ENCODE results near the gene MRPS12.
A peak's percentile ranks its signal among the peaks of the same experiment; 100 is the strongest.

MRPS12 gene

DNA sequence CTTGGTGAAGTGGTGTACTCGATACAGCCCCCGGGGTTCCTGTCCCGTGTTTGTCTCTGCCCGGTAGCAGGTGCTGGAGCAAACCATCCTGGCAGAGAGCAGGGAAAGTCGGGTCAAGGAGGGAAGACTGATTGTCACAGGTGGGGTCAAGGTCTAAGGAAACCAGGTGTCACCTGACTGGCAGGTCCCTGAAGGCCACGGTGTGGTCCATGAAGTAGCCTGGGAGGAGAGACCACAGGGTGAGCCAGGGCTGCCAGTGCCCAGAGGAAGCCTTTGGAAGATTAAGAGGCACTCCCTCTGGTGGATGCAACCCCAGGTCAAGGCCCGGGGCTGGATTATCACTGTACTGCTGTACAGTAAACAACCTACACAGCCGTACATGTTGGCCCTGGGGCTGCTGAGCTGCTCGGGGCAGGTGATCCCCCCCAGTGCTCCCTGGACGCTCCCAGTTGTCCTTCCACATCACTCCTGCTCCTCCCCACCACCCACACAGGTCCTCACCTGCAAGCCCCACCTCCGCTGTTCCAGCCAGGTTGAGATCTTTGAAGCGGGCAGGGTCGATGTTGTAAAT is 12.7 kb upstream of the MRPS12 start:
- peaks cover 10% of the 10 kb centered on the region for H3K4me1 Mint-ChIP-seq (ENCODE audit: low read depth)
- H3K27me3 Mint-ChIP-seq: no peaks in the 10 kb centered on the region
- no peak overlapping the region for H3K27ac Mint-ChIP-seq
- intact Hi-C loops (cut with micrococcal nuclease): no loop called here
- H3K9me3 Mint-ChIP-seq: no peaks in the 10 kb centered on the region
- peaks cover 23% of the 10 kb centered on the region for H3K36me3 Mint-ChIP-seq (ENCODE audit: low read depth)
- H3K4me3 Mint-ChIP-seq: no peak overlapping the region

DNA sequence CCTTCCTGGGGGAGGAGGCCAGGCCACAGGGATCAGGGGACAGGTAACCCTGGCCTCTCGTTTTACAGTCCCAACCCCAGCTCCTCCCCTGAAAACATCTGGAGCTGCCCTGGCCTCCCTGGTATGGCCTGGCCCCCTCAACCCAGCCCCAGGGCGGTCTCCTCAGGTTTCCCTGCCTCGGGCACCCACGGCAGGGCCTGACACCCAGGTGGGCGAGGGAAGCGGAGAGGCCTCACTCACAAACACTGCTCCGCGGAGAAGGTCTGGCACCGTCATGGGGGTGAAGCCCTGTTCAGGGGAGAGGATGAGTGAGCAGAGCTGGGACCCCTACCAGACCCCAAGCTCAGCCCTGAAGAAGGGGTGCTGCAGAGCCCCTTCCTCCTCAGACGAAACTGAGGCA is 12.2 kb upstream of the MRPS12 start:
- Mint-ChIP-seq H3K9me3 (no peaks in the 10 kb centered on the region), H3K4me3 (no peak overlapping the region), H3K27me3 (no peaks in the 10 kb centered on the region), H3K4me1 (ENCODE audit: low read depth) (peaks cover 5% of the 10 kb centered on the region), H3K36me3 (ENCODE audit: low read depth) (peaks cover 23% of the 10 kb centered on the region), H3K27ac (no peak overlapping the region)
- intact Hi-C loops (cut with micrococcal nuclease): no loop called here

DNA sequence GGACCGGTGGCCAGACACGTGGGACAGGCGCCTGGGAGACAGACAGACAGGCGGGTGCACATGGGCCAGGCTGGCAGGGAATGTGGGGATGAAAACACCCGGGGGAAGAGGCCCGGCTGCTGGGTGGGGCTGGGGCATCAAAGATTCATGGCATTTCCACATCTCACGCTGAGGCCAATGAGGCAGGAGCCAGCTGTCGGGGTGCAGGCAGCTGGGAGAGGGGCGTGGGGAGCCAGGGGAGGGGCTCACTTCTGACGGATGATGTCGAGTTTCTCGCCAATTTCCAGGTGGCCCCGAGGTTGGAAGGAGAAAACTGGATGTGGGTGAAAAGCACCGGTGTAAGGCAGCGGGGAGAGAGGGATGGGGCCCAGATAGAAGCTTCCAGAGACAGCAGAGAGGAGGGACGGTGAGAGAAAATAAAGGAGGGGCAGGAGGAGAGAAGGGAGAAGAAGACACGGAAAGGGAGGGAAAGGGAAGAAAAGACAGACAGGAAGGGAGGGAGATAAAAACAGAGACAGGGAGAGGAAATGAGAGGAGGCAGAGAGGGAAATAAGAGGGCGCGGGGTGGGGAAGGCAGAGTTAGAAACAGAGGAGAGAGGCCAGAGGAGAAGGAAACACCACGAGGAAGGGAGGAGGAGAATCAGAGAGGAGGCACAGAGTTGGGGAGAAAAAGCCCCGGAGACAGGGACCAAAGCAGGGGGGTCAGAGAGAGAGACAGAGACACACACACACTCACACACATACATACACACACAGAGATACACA is 10.7 kb upstream of the MRPS12 start:
- Mint-ChIP-seq H3K4me1 (ENCODE audit: low read depth) (no peaks in the 10 kb centered on the region), H3K36me3 (ENCODE audit: low read depth) (peaks cover 31% of the 10 kb centered on the region), H3K27ac (no peak overlapping the region), H3K4me3 (no peak overlapping the region), H3K27me3 (no peaks in the 10 kb centered on the region), H3K9me3 (no peaks in the 10 kb centered on the region)
- intact Hi-C loops (cut with micrococcal nuclease): no loop called here

DNA sequence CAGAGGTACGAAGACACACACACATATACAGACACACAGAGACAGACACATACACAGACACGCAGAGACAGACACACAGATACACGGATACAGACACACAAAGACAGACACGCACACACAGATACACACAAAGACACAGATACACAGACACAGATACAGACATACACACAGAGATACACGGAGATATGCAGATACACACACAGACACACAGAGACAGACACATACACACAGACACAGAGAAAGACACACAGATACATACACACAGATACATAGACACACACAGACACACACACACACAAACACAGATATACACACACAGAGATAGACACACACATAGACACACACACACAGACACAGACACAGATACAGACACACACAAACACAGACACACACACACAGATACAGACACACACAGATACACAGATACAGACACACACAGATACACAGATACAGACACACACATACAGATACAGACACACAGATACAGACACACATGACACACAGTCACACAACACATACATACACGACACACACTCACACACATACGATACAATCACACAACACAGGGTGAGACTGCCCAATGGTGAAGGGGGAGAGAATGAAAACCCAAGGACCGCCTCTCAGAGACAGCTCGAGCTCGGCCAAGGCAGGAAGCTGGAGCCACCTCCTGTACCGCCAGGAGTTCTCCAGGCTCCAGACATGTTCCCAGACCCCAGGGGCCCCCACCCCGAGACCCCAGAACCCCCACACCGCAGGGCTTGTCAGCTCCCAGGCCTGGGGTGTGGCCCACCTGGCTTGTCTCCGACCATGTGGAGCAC is 9.9 kb upstream of the MRPS12 start:
- Mint-ChIP-seq H3K27ac (no peak overlapping the region), H3K27me3 (no peaks in the 10 kb centered on the region), H3K4me1 (ENCODE audit: low read depth) (no peaks in the 10 kb centered on the region), H3K4me3 (no peak overlapping the region), H3K9me3 (no peaks in the 10 kb centered on the region), H3K36me3 (ENCODE audit: low read depth) (peaks cover 31% of the 10 kb centered on the region)
- intact Hi-C loops (cut with micrococcal nuclease): no loop called here

DNA sequence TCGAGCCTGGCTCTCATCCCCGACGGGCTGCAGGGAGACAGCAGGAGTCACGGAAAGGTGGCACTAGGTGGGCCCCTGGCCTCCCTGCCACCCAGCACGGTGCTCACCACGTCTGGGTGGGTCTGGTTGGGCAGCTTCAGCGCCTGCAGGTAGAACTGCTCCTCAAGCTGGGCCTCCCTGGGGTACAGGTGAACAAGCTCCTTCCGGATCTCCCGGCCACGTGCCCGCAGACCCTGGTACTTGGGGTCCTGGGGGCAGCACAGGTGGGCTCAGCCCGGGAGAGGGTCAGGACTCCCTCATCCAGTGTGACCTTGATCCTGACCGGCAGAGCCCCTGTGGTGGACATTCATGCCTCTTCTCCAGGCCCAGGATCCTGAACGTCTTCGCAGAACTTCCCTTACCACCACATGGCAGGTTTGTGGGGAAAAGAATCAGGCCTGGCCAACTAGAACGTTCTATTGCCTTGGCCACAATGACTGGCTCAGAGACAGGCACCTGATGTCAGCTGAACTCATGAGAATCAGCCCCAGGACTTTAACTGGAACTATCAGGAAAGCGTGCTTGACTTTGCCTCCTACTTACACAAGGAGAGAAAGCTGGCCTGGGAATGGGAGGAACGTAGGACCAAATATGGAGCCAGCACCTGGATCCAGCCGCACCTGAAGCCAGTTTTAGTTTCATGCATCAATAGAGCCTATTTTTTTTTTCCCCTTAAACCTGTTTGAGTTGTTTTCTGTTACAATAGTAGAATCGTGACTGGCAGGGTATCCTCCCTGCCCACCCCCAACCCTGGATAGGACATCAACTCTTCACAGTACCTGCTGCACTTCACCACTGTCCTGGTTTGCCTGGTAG is 9.1 kb upstream of the MRPS12 start:
- H3K27me3 Mint-ChIP-seq: no peaks in the 10 kb centered on the region
- intact Hi-C loops (cut with micrococcal nuclease): no loop called here
- no peaks in the 10 kb centered on the region for H3K4me1 Mint-ChIP-seq (ENCODE audit: low read depth)
- H3K36me3 Mint-ChIP-seq (ENCODE audit: low read depth): peaks cover 31% of the 10 kb centered on the region
- H3K27ac Mint-ChIP-seq: no peak overlapping the region
- no peaks in the 10 kb centered on the region for H3K9me3 Mint-ChIP-seq
- no peak overlapping the region for H3K4me3 Mint-ChIP-seq

DNA sequence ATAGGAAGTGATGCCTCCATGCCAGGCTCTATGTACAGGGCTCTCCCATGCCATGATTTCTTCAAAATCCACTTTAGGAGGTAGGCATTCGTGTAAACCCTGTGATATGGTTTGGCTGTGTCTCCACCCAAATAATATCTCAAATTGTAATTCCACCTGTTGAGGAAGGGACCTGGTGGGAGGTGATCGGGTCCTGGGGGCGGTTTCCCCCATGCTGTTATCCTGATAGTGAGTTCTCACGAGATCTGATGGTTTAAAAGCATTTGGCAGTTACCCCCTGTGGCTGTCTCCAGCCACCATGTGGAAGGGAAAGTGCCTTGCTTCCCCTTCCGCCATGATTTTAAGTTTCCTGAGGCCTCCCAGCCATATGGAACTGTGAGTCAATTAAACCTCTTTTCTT is 8.3 kb upstream of the MRPS12 start:
- no peak overlapping the region for H3K27ac Mint-ChIP-seq
- intact Hi-C loops (cut with micrococcal nuclease): no loop called here
- H3K9me3 Mint-ChIP-seq: no peaks in the 10 kb centered on the region
- peaks cover 33% of the 10 kb centered on the region for H3K36me3 Mint-ChIP-seq (ENCODE audit: low read depth)
- H3K4me1 Mint-ChIP-seq (ENCODE audit: low read depth): no peaks in the 10 kb centered on the region
- H3K27me3 Mint-ChIP-seq: no peaks in the 10 kb centered on the region
- no peak overlapping the region for H3K4me3 Mint-ChIP-seq

DNA sequence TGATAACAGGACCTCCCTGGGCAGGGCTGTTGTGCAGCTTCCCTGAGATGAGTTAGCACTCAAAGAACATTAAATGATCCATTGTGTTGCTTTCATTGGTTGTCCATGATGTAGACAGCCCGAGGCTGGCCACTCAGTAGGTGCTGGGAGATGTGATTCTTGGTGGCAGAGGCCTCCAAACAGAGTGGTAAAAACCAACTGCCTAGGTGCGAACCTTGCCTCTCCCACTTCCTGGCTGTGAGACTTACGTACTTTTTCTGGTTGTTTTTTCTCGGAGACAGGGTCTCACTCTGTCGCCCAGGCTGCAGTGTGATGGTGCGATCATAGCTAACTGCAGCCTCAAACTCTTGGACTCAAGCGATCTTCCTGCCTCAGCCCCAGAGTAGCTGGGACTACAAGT is 6.4 kb upstream of the MRPS12 start:
- peaks cover 11% of the 10 kb centered on the region for H3K4me1 Mint-ChIP-seq (ENCODE audit: low read depth)
- no peak overlapping the region for H3K4me3 Mint-ChIP-seq
- peaks cover 47% of the 10 kb centered on the region for H3K36me3 Mint-ChIP-seq (ENCODE audit: low read depth)
- H3K27ac Mint-ChIP-seq: no peak overlapping the region
- no peaks in the 10 kb centered on the region for H3K9me3 Mint-ChIP-seq
- intact Hi-C loops (cut with micrococcal nuclease): no loop called here
- no peaks in the 10 kb centered on the region for H3K27me3 Mint-ChIP-seq

DNA sequence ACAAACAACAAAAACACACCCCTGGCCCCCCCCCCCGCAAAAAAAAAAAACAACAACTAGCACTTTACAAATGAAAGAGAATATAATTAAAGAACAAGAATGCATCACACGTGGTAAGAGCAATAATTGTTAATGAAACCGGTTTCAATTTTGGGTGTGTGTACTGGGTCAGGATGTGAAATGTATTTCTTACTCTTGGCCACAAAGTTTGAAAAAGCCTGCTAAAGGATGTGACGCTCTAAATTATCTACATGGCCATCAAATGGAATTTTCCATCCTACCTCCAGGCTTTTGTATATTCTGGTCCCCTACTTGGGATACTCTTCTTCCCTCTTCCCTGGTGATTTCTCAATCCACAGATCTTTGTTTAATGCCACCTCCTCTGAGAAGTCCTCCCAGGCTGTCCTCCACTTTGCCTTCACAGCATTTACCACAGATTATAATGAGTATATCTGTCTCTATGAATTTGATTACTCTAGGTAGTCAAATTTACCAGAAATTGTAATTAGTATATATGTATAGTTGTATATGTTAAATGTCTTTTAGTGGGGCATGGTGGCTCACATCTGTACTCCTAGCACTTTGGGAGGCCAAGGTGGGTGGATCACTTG is 2.2 kb upstream of the MRPS12 start:
- Mint-ChIP-seq H3K4me1 (ENCODE audit: low read depth) (peaks cover 37% of the 10 kb centered on the region), H3K27me3 (no peaks in the 10 kb centered on the region)
- intact Hi-C loops (cut with micrococcal nuclease): no loop called here

DNA sequence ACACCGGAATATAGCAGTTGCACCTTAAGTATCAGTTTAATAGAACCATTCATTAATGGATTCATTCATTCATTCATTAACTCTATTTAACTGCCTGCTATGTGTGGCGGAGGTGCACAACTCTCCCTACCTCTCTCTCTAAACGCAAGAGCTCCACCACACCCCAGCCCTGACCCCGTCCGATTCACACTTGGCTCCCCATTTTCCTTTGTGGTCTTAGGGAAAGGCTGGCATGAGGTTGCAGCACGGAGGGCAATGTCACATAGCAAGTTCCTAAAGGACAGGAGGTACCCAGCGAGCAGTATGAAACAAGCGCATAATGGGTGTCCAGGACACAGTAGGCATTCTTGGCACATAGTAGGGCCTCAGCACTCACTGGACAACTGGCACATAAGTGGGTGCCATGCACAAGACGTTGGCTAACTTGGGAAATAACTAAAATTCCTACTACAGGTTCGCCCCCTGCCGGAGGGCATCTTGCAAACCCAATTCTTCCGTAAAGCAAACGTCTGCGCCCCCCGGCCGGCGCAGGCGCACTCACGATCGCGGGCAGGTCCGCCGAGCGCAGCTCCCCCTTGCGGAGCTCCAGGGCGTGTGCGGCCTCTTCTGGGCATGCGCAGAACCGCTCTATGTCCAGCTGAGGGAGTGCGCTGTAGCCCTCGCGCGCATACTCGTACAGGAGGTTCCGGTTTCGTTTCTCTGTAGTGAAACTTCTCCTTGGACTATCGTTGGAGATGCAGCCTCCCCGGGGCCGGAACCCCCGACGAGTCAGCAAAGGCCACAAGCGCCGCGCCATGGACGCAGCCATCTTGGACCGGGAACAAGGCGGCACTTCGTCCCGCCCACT is 592 bp upstream of the MRPS12 start, which contains the start of gene SARS2:
Gene SARS2, minus strand, starts transcription at position 835 of the 847 bp plus-strand sequence. Its CDS starts 27 bp downstream, at position 808.
- Mint-ChIP-seq H3K4me3 (peak within 1 kb of the TSS; percentile 91), H3K27ac (peak within 1 kb of the TSS; percentile 94), H3K36me3 (ENCODE audit: low read depth) (peaks cover 77% of the 10 kb centered on the region), H3K27me3 (no peaks in the 10 kb centered on the region), H3K4me1 (ENCODE audit: low read depth) (peaks cover 39% of the 10 kb centered on the region), H3K9me3 (peaks cover 10% of the 10 kb centered on the region)
- intact Hi-C loops (cut with micrococcal nuclease): loop anchor here (1.0 to 10.0 kb wide), 4 partner anchors 31 to 528 kb away; partner anchors contain the start of genes FAM98C, NFKBIB and SIRT2

More for the DNA sequence above, 2.2 kb upstream of the MRPS12 start:
- no peaks in the 10 kb centered on the region for H3K9me3 Mint-ChIP-seq
- no peak overlapping the region for H3K27ac Mint-ChIP-seq
- peaks cover 77% of the 10 kb centered on the region for H3K36me3 Mint-ChIP-seq (ENCODE audit: low read depth)
- no peak overlapping the region for H3K4me3 Mint-ChIP-seq

DNA sequence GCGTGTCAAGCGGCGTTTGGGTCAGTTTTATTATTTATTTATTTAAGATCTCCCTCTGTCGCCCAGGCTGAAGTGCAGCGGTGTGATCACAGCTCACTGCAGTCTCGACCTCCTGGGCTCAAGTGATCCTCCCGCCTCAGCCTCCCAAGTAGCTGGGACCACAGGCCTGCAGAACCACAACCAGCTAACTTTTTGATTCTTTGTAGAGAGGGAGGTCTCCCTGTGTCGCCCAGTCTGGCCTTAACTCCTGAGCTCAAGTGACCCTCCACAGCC is 713 bp downstream of the MRPS12 start:
- Mint-ChIP-seq H3K36me3 (ENCODE audit: low read depth) (peaks cover 65% of the 10 kb centered on the region), H3K9me3 (peaks cover 15% of the 10 kb centered on the region), H3K27ac (peak overlapping the region; percentile 94), H3K4me1 (ENCODE audit: low read depth) (peaks cover 39% of the 10 kb centered on the region), H3K27me3 (no peaks in the 10 kb centered on the region), H3K4me3 (peak overlapping the region; percentile 91)
- intact Hi-C loops (cut with micrococcal nuclease): loop anchor here (5.0 to 10.0 kb wide), 3 partner anchors 204 to 529 kb away; partner anchors contain the start of gene FAM98C

DNA sequence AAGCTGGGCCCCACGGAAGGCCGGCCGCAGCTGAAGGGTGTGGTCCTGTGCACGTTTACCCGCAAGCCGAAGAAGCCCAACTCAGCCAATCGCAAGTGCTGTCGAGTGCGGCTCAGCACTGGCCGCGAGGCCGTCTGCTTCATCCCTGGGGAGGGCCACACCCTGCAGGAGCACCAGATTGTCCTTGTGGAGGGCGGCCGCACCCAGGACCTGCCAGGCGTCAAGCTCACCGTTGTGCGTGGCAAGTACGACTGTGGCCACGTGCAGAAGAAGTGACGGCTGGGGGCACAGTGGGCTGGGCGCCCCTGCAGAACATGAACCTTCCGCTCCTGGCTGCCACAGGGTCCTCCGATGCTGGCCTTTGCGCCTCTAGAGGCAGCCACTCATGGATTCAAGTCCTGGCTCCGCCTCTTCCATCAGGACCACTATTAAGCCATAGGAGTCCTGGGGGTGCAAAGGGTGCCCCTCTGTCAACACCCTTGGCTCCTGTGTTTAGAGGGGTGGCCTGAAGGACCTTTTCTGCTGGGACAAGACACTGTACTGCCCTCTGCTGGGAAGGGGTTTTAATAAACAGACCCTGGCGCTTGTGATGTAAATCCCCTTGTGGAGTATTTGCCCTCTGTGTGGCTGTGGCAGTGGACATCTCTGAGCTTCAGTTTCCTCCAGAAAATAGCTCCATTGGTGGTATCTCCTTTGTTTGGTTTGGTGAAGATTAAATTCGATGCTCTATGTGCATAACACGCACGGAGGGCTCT is 1.9 kb downstream of the MRPS12 start:
- Mint-ChIP-seq H3K27ac (no peak overlapping the region), H3K36me3 (ENCODE audit: low read depth) (peaks cover 60% of the 10 kb centered on the region), H3K4me3 (no peak overlapping the region), H3K27me3 (no peaks in the 10 kb centered on the region), H3K9me3 (peaks cover 15% of the 10 kb centered on the region), H3K4me1 (ENCODE audit: low read depth) (peaks cover 39% of the 10 kb centered on the region)
- intact Hi-C loops (cut with micrococcal nuclease): loop anchor here (5.0 to 10.0 kb wide), 3 partner anchors 205 to 530 kb away; partner anchors contain the start of gene FAM98C

DNA sequence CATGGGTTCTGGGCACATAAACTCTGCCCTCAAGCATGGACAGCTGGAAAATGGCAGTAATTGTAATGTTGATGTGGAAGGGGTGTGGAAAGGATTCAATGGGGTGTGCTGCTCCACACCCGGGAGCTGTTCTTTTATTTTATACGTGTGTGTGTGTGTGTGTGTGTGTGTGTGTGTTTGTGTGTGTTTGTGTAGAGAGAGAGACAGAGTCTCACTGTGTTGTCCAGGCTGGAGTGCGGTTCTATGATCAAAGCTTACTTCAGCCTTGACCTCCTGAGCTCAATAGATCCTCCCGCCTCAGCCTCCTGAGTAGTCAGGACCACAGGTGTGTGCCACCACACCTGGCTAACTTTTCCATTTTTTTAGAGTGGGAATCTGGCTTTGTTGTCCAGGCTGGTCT is 2.8 kb downstream of the MRPS12 start:
- Mint-ChIP-seq H3K36me3 (ENCODE audit: low read depth) (peaks cover 51% of the 10 kb centered on the region), H3K9me3 (peaks cover 15% of the 10 kb centered on the region), H3K27ac (no peak overlapping the region), H3K4me3 (no peak overlapping the region), H3K4me1 (ENCODE audit: low read depth) (peaks cover 35% of the 10 kb centered on the region), H3K27me3 (no peaks in the 10 kb centered on the region)
- intact Hi-C loops (cut with micrococcal nuclease): loop anchor here (5.0 to 10.0 kb wide), 3 partner anchors 206 to 531 kb away; partner anchors contain the start of gene FAM98C

Measured in dendritic cell treated with granulocyte-macrophage colony-stimulating factor and Interleukin-4, amounts not matched to agents 40 ng/mL and 50 ng/mL, for 4 days (primary cell).